Measurements from ENCODE around the gene MCTP1.

MCTP1 gene

DNA sequence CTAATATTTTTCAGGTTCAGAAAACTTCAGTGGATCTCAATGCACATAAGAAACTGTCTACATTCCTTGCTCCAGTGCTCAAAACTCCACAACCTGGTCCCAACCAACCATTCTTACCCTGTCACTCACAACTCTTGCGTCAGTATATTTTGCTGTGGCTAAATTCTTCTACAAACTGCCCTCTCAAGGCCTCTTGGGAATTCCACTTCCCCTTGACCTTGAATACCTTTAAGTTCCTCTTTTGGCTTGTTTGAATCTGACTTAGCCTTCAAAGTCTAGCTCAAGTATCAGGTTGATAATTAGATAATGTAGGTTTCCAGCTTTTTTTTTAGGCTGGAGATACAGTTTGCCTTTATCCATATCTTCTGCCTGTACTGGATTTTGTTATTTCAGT, 538.2 kb downstream of the MCTP1 start:
- DNase-seq: peak; percentile 90

DNA sequence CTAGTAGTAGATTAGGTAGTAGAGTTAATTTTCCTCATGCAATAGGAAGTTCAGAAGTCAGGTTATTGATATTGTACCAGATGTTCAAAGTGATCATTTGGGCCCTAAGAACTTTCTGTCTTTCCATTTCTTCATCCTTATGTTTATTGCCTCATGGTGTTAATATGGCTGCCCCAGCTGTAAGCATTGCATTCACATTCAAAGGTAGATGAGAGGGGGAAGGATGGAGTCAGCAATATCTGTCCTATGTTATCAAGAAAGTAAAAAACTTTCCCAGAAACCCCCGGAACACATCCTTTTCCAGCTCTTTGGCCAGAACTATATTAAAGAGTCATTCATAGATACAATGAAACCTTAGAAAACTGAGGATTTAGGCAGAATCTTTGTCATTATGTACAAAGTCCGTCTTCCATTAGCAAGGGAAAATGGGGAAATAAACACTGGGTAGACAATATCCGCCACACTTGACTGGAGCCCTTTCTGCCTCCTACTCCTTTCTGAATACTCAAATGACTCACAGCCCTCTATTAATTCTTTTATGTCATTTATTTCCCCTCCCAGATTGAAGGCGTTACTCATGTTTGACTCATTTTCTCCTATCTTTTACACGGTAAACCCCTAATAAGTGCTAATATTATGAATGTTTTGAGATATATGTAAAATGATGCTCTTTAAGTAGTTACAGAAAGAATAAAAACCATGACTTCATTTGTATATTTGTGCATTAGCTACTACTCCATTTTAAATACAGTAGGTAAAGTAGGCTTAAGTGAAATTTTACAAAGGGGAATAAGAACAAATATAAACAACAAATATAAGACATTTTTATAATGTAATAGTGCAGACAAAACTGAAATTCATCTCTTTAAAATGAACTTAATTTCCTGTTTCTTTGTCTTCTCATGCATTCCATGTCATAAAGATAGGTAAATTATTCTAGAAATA, 538.8 kb downstream of the MCTP1 start:
- DNase-seq: no peak

DNA sequence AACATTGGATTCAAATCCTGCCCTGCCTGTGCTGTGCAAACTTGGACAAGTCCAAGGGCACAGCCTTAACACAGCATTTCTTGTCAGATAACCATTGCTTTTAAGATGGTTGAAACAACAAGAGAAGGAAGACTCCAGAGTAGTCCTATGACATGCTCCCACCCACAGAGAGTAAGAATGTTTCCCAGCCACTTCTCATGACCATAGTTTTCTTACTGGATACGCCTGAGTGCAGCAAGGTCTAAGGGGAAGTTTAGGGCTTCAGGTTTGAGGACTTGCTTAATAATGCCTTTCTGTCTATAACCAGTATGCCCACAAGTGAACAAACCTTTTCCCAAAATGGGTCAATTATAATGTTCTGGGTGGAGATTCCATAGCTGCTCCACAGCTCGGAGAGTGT, 540.0 kb downstream of the MCTP1 start:
- DNase-seq: no peak

DNA sequence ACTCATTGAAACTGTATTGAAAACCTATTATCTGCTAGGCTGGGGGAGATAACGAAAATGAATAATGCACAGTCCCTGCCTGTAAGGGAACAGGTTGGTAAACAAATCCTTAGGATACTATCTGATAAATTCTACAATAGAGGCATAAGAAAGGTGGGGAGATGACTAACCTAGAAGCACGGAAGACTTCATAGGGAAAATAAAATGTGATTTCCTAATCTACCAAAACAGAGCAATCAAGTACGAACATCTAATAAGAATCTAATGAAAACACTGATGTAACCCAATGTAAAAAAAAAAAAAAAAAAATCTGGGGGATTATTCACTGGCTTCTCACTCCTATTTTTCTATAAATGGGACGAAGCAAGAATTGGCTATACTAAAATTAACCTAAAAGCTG, 542.0 kb downstream of the MCTP1 start:
- DNase-seq: no peak

DNA sequence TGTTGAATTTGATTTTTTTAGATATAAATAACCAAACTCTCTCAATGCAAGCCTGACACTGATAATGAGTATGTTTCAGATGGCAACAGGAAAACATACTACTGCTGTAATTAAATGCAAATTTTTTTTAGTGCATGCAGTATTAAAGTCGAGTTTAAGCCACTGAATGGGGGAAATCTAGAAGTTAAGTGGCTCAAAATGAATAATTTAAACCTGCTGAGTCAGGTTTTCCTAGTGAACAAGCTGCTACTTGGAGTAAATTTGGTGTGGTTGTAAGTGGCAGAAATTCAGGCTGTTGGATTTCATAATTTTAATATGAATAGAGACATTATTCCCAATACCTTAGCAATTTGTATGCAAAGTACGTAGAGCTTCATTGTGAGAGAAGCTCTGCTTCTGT, 544.6 kb downstream of the MCTP1 start:
- no peak for DNase-seq

DNA sequence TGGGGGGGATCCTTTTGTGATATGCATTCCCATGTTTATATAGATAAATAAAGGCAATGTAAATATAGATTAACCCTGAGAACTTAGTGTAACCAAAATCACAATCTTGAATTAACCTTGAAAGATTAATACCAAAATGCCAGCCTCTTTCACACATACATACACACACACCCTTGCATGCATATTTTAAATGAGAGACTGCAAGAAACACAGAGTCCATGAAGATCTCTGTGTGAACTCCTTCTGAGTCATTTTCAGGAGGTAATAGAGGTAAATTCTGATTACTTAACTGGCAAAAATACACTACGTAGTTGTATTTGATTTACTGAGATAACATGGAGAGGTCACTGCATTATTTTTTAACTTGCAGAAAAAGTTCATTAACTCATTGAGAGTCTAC, 548.4 kb downstream of the MCTP1 start:
- no peak for DNase-seq

GRCh38 chr5:94731471-94731870, 553.4 kb downstream of the MCTP1 start:
- DNase-seq: no peak

DNA sequence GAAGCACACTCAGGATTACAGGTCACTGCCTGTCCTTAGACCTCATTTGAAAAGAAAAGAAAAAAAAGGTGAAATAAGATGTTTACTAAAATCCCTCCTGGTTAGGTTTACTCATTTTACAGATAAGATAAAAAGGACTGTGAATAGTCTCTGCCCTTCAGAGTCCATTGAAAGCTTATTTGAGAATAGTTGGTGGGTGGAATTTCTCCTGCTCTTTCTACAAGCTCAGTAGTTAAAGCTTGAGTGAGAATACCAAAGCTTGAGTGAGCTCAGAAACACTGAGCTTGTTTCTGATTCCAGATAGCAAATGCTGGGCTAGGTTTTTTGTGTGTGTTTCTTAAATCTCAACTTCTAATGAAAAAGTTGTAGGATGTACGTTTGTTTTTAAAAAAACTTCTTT, 559.8 kb downstream of the MCTP1 start:
- DNase-seq: no peak

- DNase-seq: no peak
These were observed 569.1 kb downstream of the MCTP1 start for GRCh38 chr5:94715768-94716167.

DNA sequence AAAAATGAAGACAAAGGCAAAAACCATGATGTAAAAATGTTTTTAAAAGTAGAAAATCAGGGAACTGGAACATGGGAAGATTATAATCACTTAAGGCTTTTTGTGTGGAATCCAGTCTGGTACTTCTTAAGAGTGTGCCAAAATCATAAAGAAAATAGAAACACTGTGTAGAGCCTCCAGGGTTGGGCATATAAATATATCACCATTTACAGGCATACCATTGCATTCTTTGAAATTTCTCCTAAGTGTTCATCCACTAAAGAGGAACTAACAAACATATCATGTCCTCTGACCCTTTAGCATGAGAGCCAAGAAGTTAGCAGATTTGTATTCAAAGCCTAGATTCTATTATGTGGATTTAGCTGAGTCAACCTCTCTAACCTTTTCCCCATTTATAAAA, 573.1 kb downstream of the MCTP1 start:
- no peak for DNase-seq

DNA sequence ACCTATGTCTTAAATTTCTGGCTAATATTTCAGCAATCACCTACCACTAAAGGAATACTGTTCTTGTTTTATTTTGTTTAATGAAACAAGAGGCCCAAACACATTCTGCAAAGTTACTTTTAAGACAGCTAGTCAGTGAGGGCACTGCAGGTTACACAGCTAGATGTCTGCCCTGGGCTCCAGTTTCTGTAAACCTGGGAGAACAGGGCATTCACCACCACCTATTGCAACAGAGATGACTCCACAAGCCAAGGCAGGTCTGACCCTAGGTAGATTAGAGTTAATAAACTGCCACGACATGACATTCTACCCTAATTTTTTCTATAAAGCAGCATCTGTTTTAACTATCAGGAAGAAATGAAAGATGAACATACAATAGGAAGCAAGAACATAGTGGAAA, 575.6 kb downstream of the MCTP1 start:
- DNase-seq: no peak

DNA sequence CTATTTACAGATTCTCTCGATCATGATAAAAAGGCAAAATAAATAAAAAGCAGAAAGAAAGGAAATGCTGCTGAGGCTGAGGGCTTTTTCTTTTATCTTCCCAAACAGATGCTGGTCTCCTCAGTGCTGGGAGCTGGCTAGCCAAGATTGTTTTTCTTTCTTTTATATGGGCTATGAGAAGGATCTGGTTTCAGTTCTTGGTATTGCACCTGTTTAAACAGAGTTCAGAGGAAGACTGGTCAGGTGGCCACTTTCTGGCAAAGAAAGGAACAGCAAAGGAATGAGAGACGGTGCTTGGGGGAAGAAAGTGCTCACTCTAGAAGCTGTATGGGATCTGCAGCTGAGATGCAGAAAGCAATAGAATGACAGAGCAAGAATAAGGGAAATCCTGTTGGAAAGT, 577.5 kb downstream of the MCTP1 start:
- DNase-seq: peak; percentile 8

DNA sequence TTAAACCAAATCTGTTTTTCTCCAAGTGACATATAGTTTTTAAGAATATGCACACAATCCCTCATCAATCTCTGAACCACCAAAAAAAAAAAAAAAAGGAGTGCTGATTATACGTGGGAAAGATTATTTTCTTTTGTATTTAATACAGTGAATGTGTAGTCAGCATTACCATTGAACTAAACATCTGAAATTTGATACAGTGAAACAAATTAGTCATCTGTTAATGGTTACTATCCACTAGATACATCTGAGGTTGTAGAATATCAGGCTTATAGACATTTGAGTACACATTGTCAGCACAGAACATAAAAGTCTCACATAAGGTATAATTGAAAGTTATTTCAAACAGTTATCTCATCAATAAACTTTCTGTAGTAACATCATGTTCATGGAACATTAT, 579.5 kb downstream of the MCTP1 start:
- no peak for DNase-seq

- no peak for DNase-seq
These were observed 582.2 kb downstream of the MCTP1 start for GRCh38 chr5:94702729-94703128.

- DNase-seq: no peak
These were observed 584.3 kb downstream of the MCTP1 start for GRCh38 chr5:94700592-94700991.

- no peak for DNase-seq
These were observed 585.3 kb downstream of the MCTP1 start for GRCh38 chr5:94699562-94699961.

DNA sequence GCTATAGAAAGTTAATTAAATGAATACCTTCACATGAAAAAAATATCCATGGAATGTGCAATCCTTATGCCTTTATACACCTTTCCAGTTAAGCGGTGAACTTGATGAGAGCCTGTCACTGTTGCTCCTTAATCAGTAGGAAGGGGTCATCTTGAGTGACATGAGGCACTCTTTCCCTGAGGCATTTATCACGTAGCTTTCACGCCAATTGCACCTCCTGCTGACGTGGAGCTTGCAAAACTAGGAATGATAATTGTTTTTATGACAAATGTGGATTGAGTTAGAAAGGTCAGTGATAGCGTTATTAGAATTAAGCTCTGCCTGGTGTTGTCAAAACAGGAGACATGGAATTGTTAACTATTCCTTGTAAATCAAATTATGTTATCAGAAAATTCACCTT, 586.7 kb downstream of the MCTP1 start:
- no peak for DNase-seq

DNA sequence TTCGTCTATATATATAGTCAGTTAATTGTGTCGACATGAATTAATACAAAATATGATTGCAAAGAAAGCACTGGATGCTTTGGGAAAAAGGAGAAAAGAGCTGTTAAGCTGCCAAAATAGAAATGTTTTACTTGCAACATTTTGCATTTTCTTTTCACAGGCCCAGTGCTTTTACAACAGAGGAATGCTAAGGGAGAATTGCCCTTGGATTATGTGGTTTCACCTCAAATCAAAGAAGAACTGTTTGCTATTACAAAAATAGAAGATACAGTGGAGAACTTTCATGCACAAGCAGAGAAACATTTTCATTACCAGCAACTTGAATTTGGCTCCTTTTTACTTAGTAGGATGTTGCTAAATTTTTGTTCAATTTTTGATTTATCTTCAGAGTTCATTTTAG, 590.2 kb downstream of the MCTP1 start:
- DNase-seq: no peak

DNA sequence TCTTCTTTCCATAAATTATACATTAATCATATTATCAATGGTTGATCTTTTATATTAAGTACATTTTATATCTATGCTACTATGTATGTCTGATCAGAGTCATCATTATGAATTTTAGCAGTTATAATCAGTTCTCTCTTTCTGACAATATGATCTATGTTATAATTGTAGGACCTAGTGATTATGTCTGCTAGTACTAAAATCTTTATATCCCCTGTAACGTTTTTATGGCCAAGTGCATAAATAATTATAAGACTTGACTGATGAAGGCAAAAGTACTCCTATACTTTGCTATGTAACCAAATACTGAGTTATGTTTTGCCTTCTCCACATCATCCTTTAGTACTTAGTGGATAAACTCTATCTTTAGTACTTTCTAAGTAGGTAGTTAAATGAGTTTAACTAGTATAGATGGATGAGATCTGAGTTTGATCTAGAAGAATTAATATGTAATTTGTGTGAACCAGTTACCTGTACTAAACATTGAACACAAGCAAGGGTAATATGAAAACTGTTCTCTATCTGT, 591.0 kb downstream of the MCTP1 start:
- DNase-seq: no peak

- peak; percentile 68 for DNase-seq
These were observed 591.7 kb downstream of the MCTP1 start for GRCh38 chr5:94693043-94693822.

DNA sequence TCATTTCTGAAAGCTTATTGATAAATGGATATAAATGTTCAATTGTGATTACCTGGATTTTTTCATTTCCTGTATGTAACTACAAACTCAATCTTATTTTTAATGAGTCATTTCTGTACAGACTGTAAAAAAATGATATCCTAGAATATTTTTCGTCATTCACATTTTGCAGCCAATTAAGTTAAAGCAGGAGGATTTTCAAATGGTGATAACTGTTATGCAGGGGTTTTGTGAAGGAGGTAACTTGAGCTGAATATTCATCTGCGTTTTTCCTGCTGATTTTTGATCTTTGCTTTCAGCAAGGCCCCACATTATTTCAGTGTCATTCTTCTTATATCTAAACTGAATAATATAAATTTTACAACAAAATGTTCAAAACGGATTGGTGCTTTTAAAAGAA, 592.3 kb downstream of the MCTP1 start:
- DNase-seq: no peak

- DNase-seq: no peak
These were observed 592.9 kb downstream of the MCTP1 start for GRCh38 chr5:94691949-94692348.

DNA sequence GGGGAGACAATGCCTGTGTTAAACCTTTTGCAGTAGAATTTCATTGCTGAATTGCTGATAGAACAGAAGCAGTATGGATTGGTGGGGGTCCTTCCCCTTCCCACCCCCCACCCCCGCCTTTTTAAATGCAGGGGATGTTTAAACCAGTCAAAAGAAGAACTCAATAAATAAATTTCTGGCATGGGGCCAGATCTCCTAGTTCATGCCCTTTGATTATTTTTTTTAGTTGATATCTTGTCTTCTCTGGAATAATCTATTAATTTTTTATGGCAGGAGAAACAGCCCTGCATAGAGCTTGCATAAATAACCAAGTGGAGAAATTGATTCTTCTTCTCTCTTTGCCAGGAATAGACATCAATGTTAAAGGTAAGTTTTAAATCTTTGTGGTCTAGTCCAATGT, 593.6 kb downstream of the MCTP1 start:
- no peak for DNase-seq

DNA sequence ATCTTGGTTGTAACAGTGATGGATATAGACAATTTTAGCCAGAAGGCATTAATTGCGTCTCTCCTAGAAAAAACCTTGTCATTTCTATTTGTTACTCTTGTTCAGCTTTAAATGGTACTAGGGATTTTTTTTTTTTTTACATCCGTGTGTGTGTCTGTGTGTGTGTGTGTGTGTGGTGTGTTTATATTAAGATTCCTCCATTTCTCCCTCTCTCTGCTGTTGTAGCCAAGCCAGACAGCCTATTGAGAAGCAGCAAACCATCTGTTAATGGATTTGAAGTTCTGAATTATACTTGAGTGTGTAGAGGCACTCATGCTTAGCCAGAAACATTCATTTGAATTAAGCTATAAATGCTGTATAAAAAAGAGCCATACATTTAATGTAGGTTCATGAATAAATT, 594.1 kb downstream of the MCTP1 start:
- DNase-seq: no peak

Data from OCI-M1 (cell line).